HK-2 (cell line): ENCODE results near the gene PECR.
"Not testable (repeated sequence)": the region's sequence is repeated elsewhere in the genome, so short reads cannot be mapped to it uniquely, and the experiment has no call there.

Source experiments
- DNase-seq: peaks from one replicate; pipeline ENCODE4 v3.0.0-alpha.2; 2018; ENCODE audit not compliant: unreplicated experiment

Gene PECR

GRCh38 chr2:216002101-216002678, 79.4 kb downstream of the PECR start:
- DNase-seq: no peak

- no peak for DNase-seq
These were observed 80.2 kb downstream of the PECR start for GRCh38 chr2:216001216-216002100.

DNA sequence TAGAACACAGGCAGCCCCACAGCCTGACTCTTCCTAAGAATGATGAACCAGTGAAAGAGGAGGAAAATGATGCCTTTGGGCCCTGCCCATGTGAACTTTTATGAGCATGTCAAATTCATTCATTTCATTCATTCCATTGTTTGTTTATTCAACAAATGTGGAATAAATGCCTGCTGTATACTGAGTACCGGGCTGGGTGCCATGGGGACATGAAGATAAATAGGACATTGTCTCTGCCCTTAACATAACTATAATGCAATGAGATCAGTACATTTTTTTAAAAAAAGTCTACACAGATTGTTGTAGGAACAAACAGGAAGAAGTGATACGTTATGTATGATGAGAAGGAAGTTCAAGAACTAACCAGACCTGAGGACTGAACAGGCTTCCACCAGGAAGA, 83.0 kb downstream of the PECR start:
- DNase-seq: no peak

GRCh38 chr2:215997219-215997618, 84.4 kb downstream of the PECR start:
- no peak for DNase-seq

DNA sequence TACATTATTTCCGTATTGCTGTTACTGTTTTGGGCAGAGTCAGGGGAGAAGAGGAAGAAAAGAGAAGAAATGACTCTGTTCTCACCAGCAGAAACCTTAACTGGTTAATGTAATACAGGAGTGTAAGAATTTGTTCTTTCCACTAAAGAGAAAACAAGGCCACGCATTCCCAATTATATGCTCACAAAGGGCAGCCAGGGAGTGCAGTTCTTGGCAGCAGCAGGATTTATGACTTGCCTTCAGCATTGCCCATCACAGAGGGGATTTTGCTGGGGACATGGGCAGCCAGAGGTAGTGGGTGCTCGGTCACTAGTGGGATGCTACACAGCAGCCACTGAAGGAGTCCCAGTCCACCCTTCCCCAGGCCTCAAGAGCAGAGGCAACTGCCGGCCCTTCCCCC, 86.7 kb downstream of the PECR start:
- DNase-seq: no peak

GRCh38 chr2:215988556-215989207, 92.9 kb downstream of the PECR start:
- not testable (repeated sequence) for DNase-seq
